ENCODE results near the gene ARHGEF6. TPM values are rescaled to one million over a fixed set of nuclear protein-coding genes. Genes with fewer than 3 reads are reported as not detected.

Gene ARHGEF6
- total RNA-seq, 1 experiment from 2014 or later = 5.1 TPM

DNA sequence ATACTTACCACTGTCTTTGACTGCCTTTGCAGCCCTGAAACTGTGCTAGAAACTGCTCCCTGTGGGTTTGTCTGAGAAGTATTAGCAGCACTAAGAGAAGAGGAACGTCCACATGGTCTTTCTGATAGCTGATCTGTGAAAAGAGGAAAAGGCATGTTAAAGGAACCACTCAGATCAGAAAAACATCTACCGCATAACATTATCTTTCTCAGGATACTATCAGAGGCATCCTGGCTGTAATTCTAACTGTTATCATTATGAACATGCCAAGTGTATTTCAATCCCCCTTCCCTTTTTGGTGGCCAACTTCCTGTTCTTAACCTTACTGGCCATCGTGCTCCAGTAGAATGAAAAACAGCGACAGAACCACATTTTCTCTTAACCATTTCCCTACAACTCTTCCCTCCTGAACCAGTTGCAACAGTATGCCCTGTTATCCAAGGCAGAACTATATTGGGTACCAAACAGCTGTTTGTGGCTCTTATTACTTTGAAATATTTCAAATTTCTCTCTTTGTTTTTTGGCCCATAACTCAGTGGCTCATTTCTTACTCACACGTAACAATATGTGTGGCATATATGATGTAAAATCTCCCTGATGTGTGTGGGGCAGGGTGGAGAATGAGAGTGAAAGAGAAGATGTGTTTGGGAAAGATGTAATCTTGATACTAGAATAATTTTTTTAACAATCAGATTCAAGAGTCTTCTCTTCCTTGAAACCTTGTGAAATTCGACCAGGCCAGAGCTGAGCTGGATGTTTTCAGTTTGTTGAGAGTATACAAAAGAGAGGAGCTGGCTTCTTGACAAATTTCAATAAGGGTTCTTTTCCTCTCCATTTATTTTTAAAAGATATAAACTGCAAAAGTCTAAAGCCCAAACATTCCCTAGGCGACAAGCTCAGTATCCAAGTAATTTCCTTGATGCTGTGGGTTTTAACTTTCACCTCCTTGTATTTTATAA is 35.2 kb downstream of the ARHGEF6 start (continued):
- TF ChIP-seq, protein P1, sequence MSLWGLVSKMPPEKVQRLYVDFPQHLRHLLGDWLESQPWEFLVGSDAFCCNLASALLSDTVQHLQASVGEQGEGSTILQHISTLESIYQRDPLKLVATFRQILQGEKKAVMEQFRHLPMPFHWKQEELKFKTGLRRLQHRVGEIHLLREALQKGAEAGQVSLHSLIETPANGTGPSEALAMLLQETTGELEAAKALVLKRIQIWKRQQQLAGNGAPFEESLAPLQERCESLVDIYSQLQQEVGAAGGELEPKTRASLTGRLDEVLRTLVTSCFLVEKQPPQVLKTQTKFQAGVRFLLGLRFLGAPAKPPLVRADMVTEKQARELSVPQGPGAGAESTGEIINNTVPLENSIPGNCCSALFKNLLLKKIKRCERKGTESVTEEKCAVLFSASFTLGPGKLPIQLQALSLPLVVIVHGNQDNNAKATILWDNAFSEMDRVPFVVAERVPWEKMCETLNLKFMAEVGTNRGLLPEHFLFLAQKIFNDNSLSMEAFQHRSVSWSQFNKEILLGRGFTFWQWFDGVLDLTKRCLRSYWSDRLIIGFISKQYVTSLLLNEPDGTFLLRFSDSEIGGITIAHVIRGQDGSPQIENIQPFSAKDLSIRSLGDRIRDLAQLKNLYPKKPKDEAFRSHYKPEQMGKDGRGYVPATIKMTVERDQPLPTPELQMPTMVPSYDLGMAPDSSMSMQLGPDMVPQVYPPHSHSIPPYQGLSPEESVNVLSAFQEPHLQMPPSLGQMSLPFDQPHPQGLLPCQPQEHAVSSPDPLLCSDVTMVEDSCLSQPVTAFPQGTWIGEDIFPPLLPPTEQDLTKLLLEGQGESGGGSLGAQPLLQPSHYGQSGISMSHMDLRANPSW (CRISPR knock-in tag; conservative IDR thresholded peaks at IDR 0.05; ENCODE audit: low read depth) = no peak
- TF ChIP-seq ZNF512 (CRISPR knock-in tag; IDR thresholded peaks at IDR 0.05; ENCODE audit: borderline replicate concordance) = no peak
- no peak for TF ChIP-seq ZNF317 (CRISPR knock-in tag; IDR thresholded peaks at IDR 0.05; ENCODE audit: borderline replicate concordance, low read depth)
- TF ChIP-seq, protein P2, sequence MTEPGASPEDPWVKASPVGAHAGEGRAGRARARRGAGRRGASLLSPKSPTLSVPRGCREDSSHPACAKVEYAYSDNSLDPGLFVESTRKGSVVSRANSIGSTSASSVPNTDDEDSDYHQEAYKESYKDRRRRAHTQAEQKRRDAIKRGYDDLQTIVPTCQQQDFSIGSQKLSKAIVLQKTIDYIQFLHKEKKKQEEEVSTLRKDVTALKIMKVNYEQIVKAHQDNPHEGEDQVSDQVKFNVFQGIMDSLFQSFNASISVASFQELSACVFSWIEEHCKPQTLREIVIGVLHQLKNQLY (CRISPR knock-in tag; IDR thresholded peaks at IDR 0.05) = no peak
- TF ChIP-seq, protein P3, sequence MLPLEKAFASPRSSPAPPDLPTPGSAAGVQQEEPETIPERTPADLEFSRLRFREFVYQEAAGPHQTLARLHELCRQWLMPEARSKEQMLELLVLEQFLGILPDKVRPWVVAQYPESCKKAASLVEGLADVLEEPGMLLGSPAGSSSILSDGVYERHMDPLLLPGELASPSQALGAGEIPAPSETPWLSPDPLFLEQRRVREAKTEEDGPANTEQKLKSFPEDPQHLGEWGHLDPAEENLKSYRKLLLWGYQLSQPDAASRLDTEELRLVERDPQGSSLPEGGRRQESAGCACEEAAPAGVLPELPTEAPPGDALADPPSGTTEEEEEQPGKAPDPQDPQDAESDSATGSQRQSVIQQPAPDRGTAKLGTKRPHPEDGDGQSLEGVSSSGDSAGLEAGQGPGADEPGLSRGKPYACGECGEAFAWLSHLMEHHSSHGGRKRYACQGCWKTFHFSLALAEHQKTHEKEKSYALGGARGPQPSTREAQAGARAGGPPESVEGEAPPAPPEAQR (CRISPR knock-in tag; IDR thresholded peaks at IDR 0.05) = no peak
- TF ChIP-seq, protein P4, sequence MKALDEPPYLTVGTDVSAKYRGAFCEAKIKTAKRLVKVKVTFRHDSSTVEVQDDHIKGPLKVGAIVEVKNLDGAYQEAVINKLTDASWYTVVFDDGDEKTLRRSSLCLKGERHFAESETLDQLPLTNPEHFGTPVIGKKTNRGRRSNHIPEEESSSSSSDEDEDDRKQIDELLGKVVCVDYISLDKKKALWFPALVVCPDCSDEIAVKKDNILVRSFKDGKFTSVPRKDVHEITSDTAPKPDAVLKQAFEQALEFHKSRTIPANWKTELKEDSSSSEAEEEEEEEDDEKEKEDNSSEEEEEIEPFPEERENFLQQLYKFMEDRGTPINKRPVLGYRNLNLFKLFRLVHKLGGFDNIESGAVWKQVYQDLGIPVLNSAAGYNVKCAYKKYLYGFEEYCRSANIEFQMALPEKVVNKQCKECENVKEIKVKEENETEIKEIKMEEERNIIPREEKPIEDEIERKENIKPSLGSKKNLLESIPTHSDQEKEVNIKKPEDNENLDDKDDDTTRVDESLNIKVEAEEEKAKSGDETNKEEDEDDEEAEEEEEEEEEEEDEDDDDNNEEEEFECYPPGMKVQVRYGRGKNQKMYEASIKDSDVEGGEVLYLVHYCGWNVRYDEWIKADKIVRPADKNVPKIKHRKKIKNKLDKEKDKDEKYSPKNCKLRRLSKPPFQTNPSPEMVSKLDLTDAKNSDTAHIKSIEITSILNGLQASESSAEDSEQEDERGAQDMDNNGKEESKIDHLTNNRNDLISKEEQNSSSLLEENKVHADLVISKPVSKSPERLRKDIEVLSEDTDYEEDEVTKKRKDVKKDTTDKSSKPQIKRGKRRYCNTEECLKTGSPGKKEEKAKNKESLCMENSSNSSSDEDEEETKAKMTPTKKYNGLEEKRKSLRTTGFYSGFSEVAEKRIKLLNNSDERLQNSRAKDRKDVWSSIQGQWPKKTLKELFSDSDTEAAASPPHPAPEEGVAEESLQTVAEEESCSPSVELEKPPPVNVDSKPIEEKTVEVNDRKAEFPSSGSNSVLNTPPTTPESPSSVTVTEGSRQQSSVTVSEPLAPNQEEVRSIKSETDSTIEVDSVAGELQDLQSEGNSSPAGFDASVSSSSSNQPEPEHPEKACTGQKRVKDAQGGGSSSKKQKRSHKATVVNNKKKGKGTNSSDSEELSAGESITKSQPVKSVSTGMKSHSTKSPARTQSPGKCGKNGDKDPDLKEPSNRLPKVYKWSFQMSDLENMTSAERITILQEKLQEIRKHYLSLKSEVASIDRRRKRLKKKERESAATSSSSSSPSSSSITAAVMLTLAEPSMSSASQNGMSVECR (CRISPR knock-in tag; IDR thresholded peaks at IDR 0.05; ENCODE audit: borderline replicate concordance) = no peak
- TF ChIP-seq, protein P5, sequence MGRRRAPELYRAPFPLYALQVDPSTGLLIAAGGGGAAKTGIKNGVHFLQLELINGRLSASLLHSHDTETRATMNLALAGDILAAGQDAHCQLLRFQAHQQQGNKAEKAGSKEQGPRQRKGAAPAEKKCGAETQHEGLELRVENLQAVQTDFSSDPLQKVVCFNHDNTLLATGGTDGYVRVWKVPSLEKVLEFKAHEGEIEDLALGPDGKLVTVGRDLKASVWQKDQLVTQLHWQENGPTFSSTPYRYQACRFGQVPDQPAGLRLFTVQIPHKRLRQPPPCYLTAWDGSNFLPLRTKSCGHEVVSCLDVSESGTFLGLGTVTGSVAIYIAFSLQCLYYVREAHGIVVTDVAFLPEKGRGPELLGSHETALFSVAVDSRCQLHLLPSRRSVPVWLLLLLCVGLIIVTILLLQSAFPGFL (CRISPR knock-in tag; IDR thresholded peaks at IDR 0.05; ENCODE audit: borderline replicate concordance) = no peak

DNA sequence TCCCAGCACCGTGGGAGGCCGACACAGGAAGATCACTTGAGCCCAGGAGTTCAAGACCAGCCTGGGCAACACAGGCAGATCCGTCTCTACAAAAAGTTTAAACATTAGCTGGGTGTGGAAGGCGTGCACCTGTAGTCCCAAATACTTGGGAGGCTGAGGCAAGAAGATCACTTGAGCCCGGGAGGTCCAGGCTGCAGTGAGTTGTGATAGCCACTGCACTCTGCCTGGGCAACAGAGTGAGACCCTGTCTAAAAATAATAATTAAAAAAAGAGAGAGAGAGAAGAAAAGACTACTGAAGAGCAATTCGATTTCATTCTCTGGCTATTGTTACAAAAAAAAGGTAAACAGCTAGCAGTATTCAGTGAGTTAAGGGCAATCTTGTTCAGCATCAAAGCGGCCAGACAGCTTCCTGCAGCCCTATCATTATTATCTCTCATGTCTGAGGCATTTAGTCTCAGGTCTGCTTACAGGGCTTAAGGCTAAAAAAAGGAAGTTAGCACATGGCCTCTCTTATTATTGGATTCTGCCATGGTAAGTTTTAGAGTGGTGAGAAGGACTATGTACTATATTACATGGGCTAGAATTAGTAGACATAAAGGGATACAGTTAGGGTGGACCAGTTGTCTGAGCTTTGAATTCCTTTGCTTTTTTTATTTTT is 37.9 kb downstream of the ARHGEF6 start:
- no peaks in the 10 kb centered on the region for H3K36me3 Mint-ChIP-seq
- H3K27ac Mint-ChIP-seq = no peak overlapping the region
- TF ChIP-seq, protein P6, sequence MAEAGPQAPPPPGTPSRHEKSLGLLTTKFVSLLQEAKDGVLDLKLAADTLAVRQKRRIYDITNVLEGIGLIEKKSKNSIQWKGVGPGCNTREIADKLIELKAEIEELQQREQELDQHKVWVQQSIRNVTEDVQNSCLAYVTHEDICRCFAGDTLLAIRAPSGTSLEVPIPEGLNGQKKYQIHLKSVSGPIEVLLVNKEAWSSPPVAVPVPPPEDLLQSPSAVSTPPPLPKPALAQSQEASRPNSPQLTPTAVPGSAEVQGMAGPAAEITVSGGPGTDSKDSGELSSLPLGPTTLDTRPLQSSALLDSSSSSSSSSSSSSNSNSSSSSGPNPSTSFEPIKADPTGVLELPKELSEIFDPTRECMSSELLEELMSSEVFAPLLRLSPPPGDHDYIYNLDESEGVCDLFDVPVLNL (CRISPR knock-in tag; IDR thresholded peaks at IDR 0.05; ENCODE audit: borderline replicate concordance, low read depth) = no peak
- TF ChIP-seq JAZF1 (CRISPR knock-in tag; IDR thresholded peaks at IDR 0.05) = no peak
- peaks cover 20% of the 10 kb centered on the region for H3K4me1 Mint-ChIP-seq
- H3K9me3 Mint-ChIP-seq = no peaks in the 10 kb centered on the region
- H3K4me3 Mint-ChIP-seq = no peak overlapping the region
- POLR2A ChIA-PET = no interaction called here
- no peaks in the 10 kb centered on the region for H3K27me3 Mint-ChIP-seq (ENCODE audit: low read depth)
- CTCF ChIA-PET = interaction anchor here (0.6 kb wide), 1 partner anchor 206 kb away, joined by 3 read pairs; no protein-coding TSS in a partner anchor
- DNase-seq (ENCODE audit: low spot score) (no peak), ATAC-seq (no peak)

Measured in WTC11 (cell line).